A549 (cell line): ENCODE results near the gene STEAP1B. TPM values are rescaled to one million over a fixed set of nuclear protein-coding genes. Genes with fewer than 3 reads are reported as not detected.
A peak's percentile ranks its signal among the peaks of the same experiment; 100 is the strongest.
"Not testable (repeated sequence)": the region's sequence is repeated elsewhere in the genome, so short reads cannot be mapped to it uniquely, and the experiment has no call there.

Source experiments
- ATAC-seq, 2 experiments: fragments of 200-7000 bp in 1 of 2; fragments of >200 bp in 1 of 2; cut with Nextera tagmentation in 1 of 2; cut with Tn5 transposase in 1 of 2; 3 replicates each; pipeline versions ENCODE4 v1.8.0 to v1.9.1; 2018 to 2020; ENCODE audit warnings: mild to moderate bottlenecking in 1 of 2, moderate library complexity in 1 of 2
- CTCF ChIA-PET: fragments of 300-600 bp; sonication (Branson Sonifier 250); formaldehyde crosslinking; extraction: SDS; loops from one replicate; lab custom pipeline; 2021; ENCODE audit warnings: antibody characterized with exemption, inconsistent platforms; lab: Yijun Ruan, JAX
- POLR2A ChIA-PET: fragments of 350-600 bp; formaldehyde crosslinking; extraction: SDS; loops from one replicate; lab custom pipeline; 2021; ENCODE audit warnings: antibody characterized with exemption, inconsistent platforms; lab: Yijun Ruan, JAX
- DNase-seq, 2 experiments: peaks; one replicate each; pipeline versions ENCODE4 v3.0.0 to v3.0.0-alpha.2; 2011 to 2016; ENCODE audit warnings: low read depth in 1 of 2, low spot score in 1 of 2
- FAIRE-seq: peaks from 2 replicates; lab custom pipeline; 2011; peaks lifted over from hg19 to GRCh38; lab: Jason Lieb, UNC
- H3K27ac ChIP-seq, 2 experiments: fragments of >200 bp; sonication (Bioruptor Twin); formaldehyde crosslinking; 3 replicates each; pipeline ENCODE4 v1.5.1; 2016 to 2017
- H3K4me1 ChIP-seq: fragments of >200 bp; sonication (Bioruptor Twin); formaldehyde crosslinking; 3 replicates; pipeline ENCODE4 v1.6.1; 2016
- H3K4me2 ChIP-seq: fragments of >200 bp; sonication (Bioruptor Twin); formaldehyde crosslinking; 3 replicates; pipeline ENCODE4 v1.6.1; 2016
- H3K4me3 ChIP-seq: fragments of >200 bp; sonication (Bioruptor Twin); formaldehyde crosslinking; 3 replicates; pipeline ENCODE4 v1.5.1; 2016
- H3K9me3 ChIP-seq: fragments of >200 bp; sonication (Bioruptor Twin); formaldehyde crosslinking; 3 replicates; pipeline ENCODE4 v1.6.1; 2016
- CBX8 ChIP-seq: fragments of 200-600 bp; sonication (generic); IDR thresholded peaks from 2 replicates; pipeline ENCODE4 v1.6.1; 2016
- CHD4 ChIP-seq: fragments of 200-600 bp; sonication (generic); IDR thresholded peaks from 2 replicates; pipeline ENCODE4 v1.6.1; 2016; ENCODE audit warnings: antibody characterized with exemption, mild to moderate bottlenecking, borderline replicate concordance
- CTCF ChIP-seq: fragments of >200 bp; sonication (Bioruptor Twin); formaldehyde crosslinking; IDR thresholded peaks from 3 replicates; pipeline ENCODE4 v1.5.1; 2016
- EHMT2 ChIP-seq: fragments of 200-600 bp; sonication (generic); IDR thresholded peaks from 2 replicates; pipeline ENCODE4 v1.6.1; 2016; ENCODE audit warnings: antibody characterized with exemption, low read depth, mild to moderate bottlenecking, moderate library complexity
- FOSB ChIP-seq: fragments of 250-450 bp; sonication (Bioruptor Pico); IDR thresholded peaks from 2 replicates; pipeline ENCODE4 v1.5.0; 2020; ENCODE audit warnings: mild to moderate bottlenecking, moderate library complexity
- HOXA7 ChIP-seq: fragments of 250-450 bp; sonication (Bioruptor Pico); IDR thresholded peaks from 2 replicates; pipeline ENCODE4 v1.5.0; 2020; ENCODE audit warnings: mild to moderate bottlenecking, moderate library complexity
- MAFK ChIP-seq: fragments of 450-650 bp; IDR thresholded peaks from 2 replicates; pipeline ENCODE4 v1.6.1; 2014; ENCODE audit not compliant: partially characterized antibody
- RAD21 ChIP-seq, 2 experiments: fragments of >200 bp in 1 of 2; sonication (Bioruptor Twin) in 1 of 2; formaldehyde crosslinking in 1 of 2; IDR thresholded peaks in 1 of 2; conservative IDR thresholded peaks in 1 of 2; 2 replicates in 1 of 2; 3 replicates in 1 of 2; pipeline ENCODE4 v1.6.1; 2012 to 2018; ENCODE audit warnings: inconsistent platforms in 1 of 2
- SMC3 ChIP-seq: fragments of >200 bp; sonication (Bioruptor Twin); formaldehyde crosslinking; IDR thresholded peaks from 3 replicates; pipeline ENCODE4 v1.6.1; 2018; ENCODE audit warnings: inconsistent platforms
- TFCP2L1 ChIP-seq: fragments of 250-450 bp; sonication (Bioruptor Pico); IDR thresholded peaks from 2 replicates; pipeline ENCODE4 v1.5.0; 2021; ENCODE audit warnings: mild to moderate bottlenecking
- TP53 ChIP-seq: fragments of 250-450 bp; sonication (Bioruptor Pico); IDR thresholded peaks from 2 replicates; pipeline ENCODE4 v1.5.0; 2021; ENCODE audit warnings: mild to moderate bottlenecking, moderate library complexity
- ZC3H11A ChIP-seq: fragments of 450-650 bp; IDR thresholded peaks from 2 replicates; pipeline ENCODE4 v1.6.1; 2014; ENCODE audit warnings: antibody characterized with exemption, mild to moderate bottlenecking
- ZFP36 ChIP-seq: fragments of 450-650 bp; IDR thresholded peaks from 2 replicates; pipeline ENCODE4 v1.6.1; 2014; ENCODE audit warnings: borderline replicate concordance; ENCODE audit not compliant: partially characterized antibody
- WGBS: methylation state at CpG from one replicate; pipeline ENCODE4 v1.1.6; 2017; ENCODE audit errors: missing lambda C conversion rate; 5-methylcytosine and 5-hydroxymethylcytosine counted together
- polyA plus RNA-seq, 4 experiments: library from polyadenylated mRNA; depleted of rRNA in 3 of 4; stranded (reverse); fragments of >200 nt; fragmentation: RNase III in 1 of 4; extraction: RNeasy Plus Mini Kit Qiagen cat#74134 plus additional on column Dnase treatment in 1 of 4; gene quantifications; 2 replicates in 3 of 4; 3 replicates in 1 of 4; pipeline ENCODE4 v1.2.3, GENCODE V29; 2011 to 2017
- TF ChIP-seq, protein P1 (sequence below): fragments of 250-450 bp; sonication (Bioruptor Pico); IDR thresholded peaks from 2 replicates; pipeline ENCODE4 v1.5.0; 2020; ENCODE audit warnings: low read depth, mild to moderate bottlenecking, moderate library complexity

Gene STEAP1B
- polyA plus RNA-seq, 2 of the 4 experiments (the other 2 are of a cell fraction): 0.08 to 0.22 TPM

GRCh38 chr7:22504519-22504918 lies 4.5 kb upstream of the STEAP1B start:
- H3K4me2 ChIP-seq, ATAC-seq, FAIRE-seq, H3K27ac ChIP-seq, CTCF ChIA-PET, H3K4me1 ChIP-seq, H3K4me3 ChIP-seq, H3K9me3 ChIP-seq, DNase-seq, POLR2A ChIA-PET: not testable (repeated sequence)
- peak; percentile 32; the same call in 1 of the 3 replicates for TF ChIP-seq CTCF
- TF ChIP-seq RAD21 (conservative IDR thresholded peaks at IDR 0.05 in 1 of 2, IDR thresholded peaks at IDR 0.05 in 1 of 2): peak; percentile 15 to 21; a peak in 1 of 5 replicates
- WGBS: 0% methylated on average over 3 of the region's 3 CpGs

DNA sequence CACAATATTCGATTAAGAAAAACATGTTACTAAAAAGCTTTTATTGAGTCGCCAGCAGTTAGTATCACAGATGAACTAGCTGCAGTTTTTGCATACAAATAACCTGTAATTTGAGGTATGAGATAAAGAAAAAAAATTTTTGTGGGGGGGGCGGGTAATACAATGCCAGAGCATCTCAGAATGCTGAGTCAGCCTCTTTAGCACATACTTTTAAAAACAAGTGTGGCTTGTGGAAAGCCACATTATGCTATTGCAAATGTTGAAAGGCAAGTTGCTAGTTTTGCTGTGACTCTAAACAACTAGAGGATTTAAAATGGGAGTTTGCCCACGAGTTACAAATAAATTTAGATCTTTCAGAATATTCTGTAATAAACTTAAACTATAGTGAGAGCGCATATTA lies 2.1 kb upstream of the STEAP1B start:
- WGBS: 35% methylated on average over 5 of the region's 5 CpGs
- H3K4me2 ChIP-seq, POLR2A ChIA-PET, ATAC-seq, H3K9me3 ChIP-seq, H3K4me3 ChIP-seq, H3K4me1 ChIP-seq, H3K27ac ChIP-seq, DNase-seq, FAIRE-seq: not testable (repeated sequence)
- CTCF ChIA-PET: interaction anchor here (3.1 kb wide), 1 partner anchor 392 kb away, joined by 30 read pairs; no protein-coding TSS in a partner anchor
- TF ChIP-seq MAFK: peak; percentile 34

DNA sequence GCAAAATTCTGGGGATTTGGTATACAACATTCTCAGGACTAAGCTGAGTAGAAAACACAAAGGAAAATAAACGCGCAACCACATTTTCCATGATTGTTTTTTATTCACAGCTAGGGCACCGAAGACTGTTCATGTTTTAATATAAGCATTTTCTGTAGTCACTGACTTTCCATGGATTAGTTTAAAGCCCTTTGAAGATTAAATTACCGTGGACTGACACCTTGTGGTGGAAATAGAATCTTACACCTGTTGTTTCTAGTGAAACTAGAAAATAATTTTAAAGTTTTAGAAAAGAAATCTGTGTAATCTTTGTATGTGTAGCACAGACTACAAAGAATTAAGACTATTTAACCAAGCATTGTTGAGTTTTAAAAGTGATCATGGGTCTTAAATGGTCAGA lies 1.3 kb upstream of the STEAP1B start:
- H3K9me3 ChIP-seq, H3K27ac ChIP-seq, H3K4me3 ChIP-seq, POLR2A ChIA-PET, FAIRE-seq, H3K4me2 ChIP-seq, H3K4me1 ChIP-seq: not testable (repeated sequence)
- TF ChIP-seq RAD21 (conservative IDR thresholded peaks at IDR 0.05 in 1 of 2, IDR thresholded peaks at IDR 0.05 in 1 of 2) (peak; percentile 38 to 44; a peak in 1 of 5 replicates), CTCF (peak; percentile 40), SMC3 (peak; percentile 36; the same call in 2 of the 3 replicates)
- CTCF ChIA-PET: interaction anchor here (1.2 to 3.1 kb wide), 3 partner anchors 386 to 391 kb away, joined by 3 to 30 read pairs (median 6); no protein-coding TSS in a partner anchor
- 2% methylated on average over 4 of the region's 4 CpGs for WGBS
- ATAC-seq: peak in 1 of 2 experiments; percentile 25; a peak in 1 of 6 replicates
- DNase-seq: peak in 1 of 2 experiments; percentile 42

DNA sequence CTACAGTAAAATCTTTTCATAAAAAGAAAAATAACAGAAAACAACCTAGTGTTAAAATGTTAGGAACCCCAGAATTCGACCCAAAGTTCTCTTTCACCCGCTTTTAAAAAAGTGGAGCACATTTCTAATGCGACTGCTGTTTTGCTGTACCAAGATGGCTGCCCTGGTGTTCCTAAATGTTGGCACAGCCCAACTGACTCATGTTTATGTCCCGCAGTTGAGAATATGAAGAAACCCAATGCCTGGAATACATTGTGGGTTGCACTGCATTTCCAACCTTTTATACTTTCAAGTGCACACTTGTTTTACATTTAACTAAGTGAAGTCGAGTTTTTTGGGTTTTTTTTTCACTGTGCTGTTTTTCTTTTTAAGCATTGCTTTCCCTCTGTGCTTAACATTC lies 944 bp downstream of the STEAP1B start:
- Histone ChIP-seq H3K9me3 (no peaks in the 10 kb centered on the region), H3K4me2 (no peak overlapping the region), H3K4me1 (no peaks in the 10 kb centered on the region), H3K4me3 (no peak overlapping the region), H3K27ac (no peak overlapping the region)
- CTCF ChIA-PET: interaction anchor here (0.9 kb wide), 1 partner anchor 387 kb away, joined by 3 read pairs; no protein-coding TSS in a partner anchor
- WGBS: 60% methylated on average over 5 of the region's 5 CpGs
- POLR2A ChIA-PET: no interaction called here
- DNase-seq (no peak), FAIRE-seq (no peak), ATAC-seq (no peak)
- TF ChIP-seq ZFP36: no peak
- no peak for TF ChIP-seq CTCF
- TF ChIP-seq FOSB: no peak
- TF ChIP-seq, protein P1, sequence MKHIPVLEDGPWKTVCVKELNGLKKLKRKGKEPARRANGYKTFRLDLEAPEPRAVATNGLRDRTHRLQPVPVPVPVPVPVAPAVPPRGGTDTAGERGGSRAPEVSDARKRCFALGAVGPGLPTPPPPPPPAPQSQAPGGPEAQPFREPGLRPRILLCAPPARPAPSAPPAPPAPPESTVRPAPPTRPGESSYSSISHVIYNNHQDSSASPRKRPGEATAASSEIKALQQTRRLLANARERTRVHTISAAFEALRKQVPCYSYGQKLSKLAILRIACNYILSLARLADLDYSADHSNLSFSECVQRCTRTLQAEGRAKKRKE (CRISPR knock-in tag): no peak
- no peak for TF ChIP-seq ZC3H11A
- no peak for TF ChIP-seq CBX8
- no peak for TF ChIP-seq EHMT2
- no peak for TF ChIP-seq CHD4
- no peak for TF ChIP-seq TFCP2L1 (CRISPR knock-in tag)
- TF ChIP-seq HOXA7 (CRISPR knock-in tag): no peak
- no peak for TF ChIP-seq TP53 (CRISPR knock-in tag)

- H3K4me2 ChIP-seq, CTCF ChIA-PET, DNase-seq, H3K9me3 ChIP-seq, H3K4me1 ChIP-seq, H3K4me3 ChIP-seq, ATAC-seq, FAIRE-seq, H3K27ac ChIP-seq, POLR2A ChIA-PET: not testable (repeated sequence)
- WGBS: 36% methylated on average over 2 of the region's 2 CpGs
Measured at GRCh38 chr7:22496912-22497311, 3.1 kb downstream of the STEAP1B start.
